ENCODE results near the gene ZDHHC14. TPM values are rescaled to one million over a fixed set of nuclear protein-coding genes. Genes with fewer than 3 reads are reported as not detected.

The ZDHHC14 gene
- total and polyA plus RNA-seq, 2 of the 8 experiments (the other 6 are each of a cell fraction or from before 2014, with no cell fraction given): 2.9 to 5.3 TPM

GRCh38 chr6:157528931-157529653, 148.1 kb downstream of the ZDHHC14 start (continued):
- no peak for TF ChIP-seq GTF2F1 (IDR thresholded peaks at IDR 0.05; ENCODE audit: borderline replicate concordance, low read depth, low read length)
- no peak for TF ChIP-seq HDAC6 (IDR thresholded peaks at IDR 0.05; ENCODE audit: low read depth, low read length)
- no peak for TF ChIP-seq USF2 (IDR thresholded peaks at IDR 0.05; ENCODE audit: low read length)
- no peak for TF ChIP-seq E2F6 (IDR thresholded peaks at IDR 0.05)
- no peak for TF ChIP-seq YY1 (IDR thresholded peaks at IDR 0.05; ENCODE audit: low read depth, low read length)
- no peak for TF ChIP-seq HDAC2 (IDR thresholded peaks at IDR 0.05; ENCODE audit: borderline replicate concordance in 1 of 2, low read depth in 2 of 2, low read length in 2 of 2)
- TF ChIP-seq SAP30 (IDR thresholded peaks at IDR 0.05; ENCODE audit: insufficient read depth, insufficient replicate concordance, low read length): no peak
- no peak for TF ChIP-seq SP1 (IDR thresholded peaks at IDR 0.05; ENCODE audit: low read depth, low read length)
- no peak for TF ChIP-seq ZNF274 (IDR thresholded peaks at IDR 0.05; ENCODE audit: borderline replicate concordance, extremely low read depth, low read length)
